D721Med (cell line): ENCODE data around the gene CHMP1A.

ENCODE experiments used
- DNase-seq: peaks from one replicate; pipeline ENCODE4 v3.0.0; 2011; ENCODE audit warnings: low spot score; ENCODE audit not compliant: insufficient read length
- FAIRE-seq: peaks from 2 replicates; lab custom pipeline; 2011; peaks lifted over from hg19 to GRCh38; lab: Jason Lieb, UNC
- CTCF ChIP-seq: IDR thresholded peaks from 2 replicates; pipeline ENCODE4 v1.5.1; 2012; ENCODE audit warnings: mild to moderate bottlenecking, control low read depth; ENCODE audit not compliant: insufficient read depth; ENCODE audit errors: missing control alignments

The CHMP1A gene

GRCh38 chr16:89600427-89600826 lies 57.1 kb downstream of the CHMP1A start:
- no peak for TF ChIP-seq CTCF
- no peak for DNase-seq
- no peak for FAIRE-seq

- FAIRE-seq = no peak
- no peak for TF ChIP-seq CTCF
- no peak for DNase-seq
Observed at GRCh38 chr16:89599902-89600301, 57.6 kb downstream of the CHMP1A start.

GRCh38 chr16:89599451-89599858 lies 58.1 kb downstream of the CHMP1A start:
- TF ChIP-seq CTCF = peak; percentile 31
- DNase-seq = no peak
- FAIRE-seq = no peak

- DNase-seq (no peak), FAIRE-seq (no peak)
- no peak for TF ChIP-seq CTCF
Observed at GRCh38 chr16:89598199-89598598, 59.3 kb downstream of the CHMP1A start.

- DNase-seq = no peak
- TF ChIP-seq CTCF = no peak
- FAIRE-seq = no peak
Observed at GRCh38 chr16:89596957-89597649, 60.4 kb downstream of the CHMP1A start.

- DNase-seq = no peak
Observed at GRCh38 chr16:89596061-89596689, 61.3 kb downstream of the CHMP1A start.

More at GRCh38 chr16:89596061-89596689, 61.3 kb downstream of the CHMP1A start:
- no peak for TF ChIP-seq CTCF
- no peak for FAIRE-seq
